ENCODE results near the gene LYG1.

GRCh38 chr2:99299580-99299979 is 1.4 kb downstream of the LYG1 start:
- no peak for TF ChIP-seq TBP (optimal IDR thresholded peaks at IDR 0.05; ENCODE audit: low read depth, low read length)
- TF ChIP-seq ZNF263 (CRISPR knock-in tag; IDR thresholded peaks at IDR 0.05; ENCODE audit: borderline replicate concordance) = no peak
- TF ChIP-seq SIN3A (IDR thresholded peaks at IDR 0.05; ENCODE audit: borderline replicate concordance in 2 of 2, control insufficient read depth in 1 of 2, low read depth in 2 of 2, low read length in 2 of 2) = no peak
- TF ChIP-seq MAX (CRISPR knock-in tag; IDR thresholded peaks at IDR 0.05) = no peak
- TF ChIP-seq CTCF (IDR thresholded peaks at IDR 0.05 in 2 of 3, conservative IDR thresholded peaks at IDR 0.05 in 1 of 3; ENCODE audit: insufficient read depth in 2 of 3, low read depth in 1 of 3, low read length in 3 of 3) = no peak
- TF ChIP-seq HMGXB4 (CRISPR knock-in tag; IDR thresholded peaks at IDR 0.05) = no peak
- no peak for TF ChIP-seq TAF1 (IDR thresholded peaks at IDR 0.05; ENCODE audit: control insufficient read depth, extremely low read depth, insufficient read depth, low read length, severe bottlenecking)
- TF ChIP-seq SRF (CRISPR knock-in tag; IDR thresholded peaks at IDR 0.05) = no peak
